ENCODE measurements around the gene SLC38A8. TPM values are rescaled to one million over a fixed set of nuclear protein-coding genes. Genes with fewer than 3 reads are reported as not detected.
A peak's percentile ranks its signal among the peaks of the same experiment; 100 is the strongest.

The SLC38A8 gene
- total RNA-seq, 1 donor from 2014 or later: not detected

GRCh38 chr16:84036131-84036530 is 6.5 kb downstream of the SLC38A8 start:
- H3K9me3 Mint-ChIP-seq: peaks cover 5% of the 10 kb centered on the region
- H3K27ac Mint-ChIP-seq: no peak overlapping the region
- peaks cover 8% of the 10 kb centered on the region for H3K27me3 Mint-ChIP-seq
- no peak for TF ChIP-seq CTCF (conservative IDR thresholded peaks at IDR 0.05)
- H3K36me3 Mint-ChIP-seq: no peaks in the 10 kb centered on the region
- H3K4me1 Mint-ChIP-seq (ENCODE audit: unreplicated experiment): peaks cover 14% of the 10 kb centered on the region
- DNase-seq (ENCODE audit: extremely low spot score, unreplicated experiment): no peak
- no peak overlapping the region for H3K4me3 Mint-ChIP-seq

- no peak for TF ChIP-seq CTCF (conservative IDR thresholded peaks at IDR 0.05)
- no peak overlapping the region for H3K27ac Mint-ChIP-seq
- no peak for DNase-seq (ENCODE audit: extremely low spot score, unreplicated experiment)
- peaks cover 5% of the 10 kb centered on the region for H3K9me3 Mint-ChIP-seq
- peaks cover 8% of the 10 kb centered on the region for H3K4me1 Mint-ChIP-seq (ENCODE audit: unreplicated experiment)
- H3K36me3 Mint-ChIP-seq: no peaks in the 10 kb centered on the region
- H3K27me3 Mint-ChIP-seq: peaks cover 8% of the 10 kb centered on the region
- H3K4me3 Mint-ChIP-seq: no peak overlapping the region
Measured at GRCh38 chr16:84034516-84034915, 8.1 kb downstream of the SLC38A8 start.

- no peak for DNase-seq (ENCODE audit: extremely low spot score, unreplicated experiment)
- Mint-ChIP-seq H3K27ac (no peak overlapping the region), H3K9me3 (peaks cover 5% of the 10 kb centered on the region), H3K36me3 (no peaks in the 10 kb centered on the region), H3K4me3 (no peak overlapping the region), H3K4me1 (ENCODE audit: unreplicated experiment) (peaks cover 6% of the 10 kb centered on the region), H3K27me3 (peaks cover 8% of the 10 kb centered on the region)
- no peak for TF ChIP-seq CTCF (conservative IDR thresholded peaks at IDR 0.05)
Measured at GRCh38 chr16:84033251-84034195, 9.1 kb downstream of the SLC38A8 start.

- DNase-seq (ENCODE audit: extremely low spot score, unreplicated experiment): no peak
- Mint-ChIP-seq H3K9me3 (peaks cover 5% of the 10 kb centered on the region), H3K4me1 (ENCODE audit: unreplicated experiment) (peaks cover 9% of the 10 kb centered on the region), H3K4me3 (no peak overlapping the region), H3K36me3 (no peaks in the 10 kb centered on the region), H3K27me3 (peaks cover 5% of the 10 kb centered on the region), H3K27ac (peak overlapping the region; percentile 18)
- TF ChIP-seq CTCF (conservative IDR thresholded peaks at IDR 0.05): no peak
Measured at GRCh38 chr16:84032458-84033178, 10.0 kb downstream of the SLC38A8 start.

DNA sequence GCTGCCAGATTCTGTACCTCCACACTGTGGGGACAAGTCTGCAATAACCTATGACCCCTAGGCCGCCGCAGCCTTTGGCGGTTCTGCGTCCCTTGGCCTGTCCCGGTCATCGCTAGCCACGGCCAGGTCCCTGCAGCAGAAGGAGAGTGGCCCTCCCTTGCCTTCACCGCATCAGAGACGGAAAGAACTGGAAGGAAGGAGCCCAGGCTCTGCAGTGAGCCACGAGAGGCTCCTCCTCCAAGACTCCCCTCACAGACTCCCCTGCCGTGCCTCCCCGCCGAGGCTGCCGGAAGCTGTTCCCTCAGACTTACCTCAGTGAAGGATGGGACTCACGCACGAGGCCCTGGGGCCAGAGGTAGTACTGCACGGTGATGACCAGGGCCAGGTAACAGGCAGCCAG is 11.0 kb downstream of the SLC38A8 start:
- DNase-seq (ENCODE audit: extremely low spot score, unreplicated experiment): no peak
- no peak for TF ChIP-seq CTCF (conservative IDR thresholded peaks at IDR 0.05)
- Mint-ChIP-seq H3K4me3 (no peak overlapping the region), H3K9me3 (peaks cover 5% of the 10 kb centered on the region), H3K4me1 (ENCODE audit: unreplicated experiment) (peaks cover 11% of the 10 kb centered on the region), H3K27ac (no peak overlapping the region), H3K27me3 (peaks cover 5% of the 10 kb centered on the region), H3K36me3 (no peaks in the 10 kb centered on the region)
